ENCODE results near the gene TBC1D9.

The TBC1D9 gene

GRCh38 chr4:140673729-140674128, 82.5 kb downstream of the TBC1D9 start:
- FAIRE-seq (no peak), DNase-seq (ENCODE audit: insufficient read length, low spot score) (no peak)
- TF ChIP-seq CTCF (IDR thresholded peaks at IDR 0.05; ENCODE audit: insufficient read depth, missing control alignments) = no peak

- no peak for DNase-seq (ENCODE audit: insufficient read length, low spot score)
- no peak for TF ChIP-seq CTCF (IDR thresholded peaks at IDR 0.05; ENCODE audit: insufficient read depth, missing control alignments)
- no peak for FAIRE-seq
Observed at GRCh38 chr4:140672416-140672815, 83.8 kb downstream of the TBC1D9 start.

- DNase-seq (ENCODE audit: insufficient read length, low spot score) = no peak
- no peak for TF ChIP-seq CTCF (IDR thresholded peaks at IDR 0.05; ENCODE audit: insufficient read depth, missing control alignments)
- FAIRE-seq = no peak
Observed at GRCh38 chr4:140668111-140668510, 88.1 kb downstream of the TBC1D9 start.

- no peak for TF ChIP-seq CTCF (IDR thresholded peaks at IDR 0.05; ENCODE audit: insufficient read depth, missing control alignments)
- DNase-seq (ENCODE audit: insufficient read length, low spot score) (no peak), FAIRE-seq (no peak)
Observed at GRCh38 chr4:140666889-140667614, 89.1 kb downstream of the TBC1D9 start.

GRCh38 chr4:140662082-140662869, 93.9 kb downstream of the TBC1D9 start:
- TF ChIP-seq CTCF (IDR thresholded peaks at IDR 0.05; ENCODE audit: insufficient read depth, missing control alignments) = no peak
- FAIRE-seq (no peak), DNase-seq (ENCODE audit: insufficient read length, low spot score) (no peak)

GRCh38 chr4:140661550-140661949, 94.6 kb downstream of the TBC1D9 start:
- no peak for DNase-seq (ENCODE audit: insufficient read length, low spot score)
- FAIRE-seq = no peak
- no peak for TF ChIP-seq CTCF (IDR thresholded peaks at IDR 0.05; ENCODE audit: insufficient read depth, missing control alignments)

Measured in D721Med (cell line).